Measurements from ENCODE around the gene AHI1.

- no peak for TF ChIP-seq CTCF (tag by site-specific recombination; IDR thresholded peaks at IDR 0.05)
- TF ChIP-seq AEBP2 (tag by site-specific recombination; IDR thresholded peaks at IDR 0.05; ENCODE audit: borderline replicate concordance), result no peak
- no peak for TF ChIP-seq ZNF121 (tag by site-specific recombination; IDR thresholded peaks at IDR 0.05)
- no peak for TF ChIP-seq ZNF169 (tag by site-specific recombination; IDR thresholded peaks at IDR 0.05)
- TF ChIP-seq ZNF555 (tag by site-specific recombination; conservative IDR thresholded peaks at IDR 0.05), result no peak
- no peak for TF ChIP-seq ZNF114 (tag by site-specific recombination; IDR thresholded peaks at IDR 0.05)
These were observed 7.2 kb downstream of the AHI1 start for GRCh38 chr6:135490381-135490780.

Measured in HEK293 (cell line).